Measurements from ENCODE around the gene NCEH1.
A peak's percentile ranks its signal among the peaks of the same experiment; 100 is the strongest.
"Not testable (repeated sequence)": the region's sequence is repeated elsewhere in the genome, so short reads cannot be mapped to it uniquely, and the experiment has no call there.

The NCEH1 gene

GRCh38 chr3:172666181-172666872 lies 44.5 kb downstream of the NCEH1 start:
- Histone ChIP-seq H4K20me1 (ENCODE audit: insufficient read depth, low read length) (no peaks in the 10 kb centered on the region), H3K36me3 (ENCODE audit: insufficient read depth, low read length) (no peaks in the 10 kb centered on the region), H3K27me3 (ENCODE audit: insufficient read depth, low read length, poor library complexity) (no peaks in the 10 kb centered on the region), H3K9me3 (ENCODE audit: insufficient read depth, low read length, severe bottlenecking) (no peaks in the 10 kb centered on the region), H3K27ac (ENCODE audit: low read length) (peak overlapping the region; percentile 56), H2AFZ (ENCODE audit: low read depth, low read length) (peak overlapping the region; percentile 60), H3K4me2 (ENCODE audit: insufficient read depth, low read length) (peak overlapping the region; percentile 34), H3K79me2 (ENCODE audit: insufficient read depth, low read length) (no peaks in the 10 kb centered on the region), H3K4me1 (ENCODE audit: insufficient read depth, low read length) (peaks cover 21% of the 10 kb centered on the region), H3K4me3 (ENCODE audit: low read depth in 1 of 2, low read length in 2 of 2) (no peak overlapping the region), H3K9ac (ENCODE audit: low read depth, low read length) (0 out of 2 replicates have a peak overlapping the region, but pooled peaks have one; percentile 3)
- DNase-seq (peak; percentile 59), ATAC-seq (ENCODE audit: insufficient read depth, low read depth) (peak; percentile 66)
- TF ChIP-seq EZH2 (IDR thresholded peaks at IDR 0.05; ENCODE audit: borderline replicate concordance, low read depth, low read length, severe bottlenecking) (no peak), CTCF (IDR thresholded peaks at IDR 0.05; ENCODE audit: borderline replicate concordance, extremely low read depth, low read length, poor library complexity, severe bottlenecking) (peak; percentile 63)

DNA sequence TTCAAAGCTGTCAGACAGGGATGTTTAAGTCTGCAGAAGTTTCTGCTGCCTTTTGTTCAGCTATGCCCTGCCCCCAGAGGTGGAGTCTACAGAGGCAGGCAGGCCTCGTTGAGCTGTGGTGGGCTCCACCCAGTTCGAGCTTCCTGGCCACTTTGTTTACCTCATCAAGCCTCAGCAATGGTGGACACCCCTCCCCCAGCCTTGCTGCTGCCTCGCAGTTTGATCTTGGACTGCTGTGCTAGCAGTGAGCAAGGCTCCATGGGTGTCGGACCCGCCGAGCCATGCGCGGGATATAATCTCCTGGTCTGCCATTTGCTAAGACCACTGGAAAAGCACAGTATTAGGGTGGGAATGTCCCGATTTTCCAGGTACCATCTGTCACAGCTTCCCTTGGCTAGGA lies 45.4 kb downstream of the NCEH1 start:
- H3K36me3 ChIP-seq (ENCODE audit: insufficient read depth, low read length) = not testable (repeated sequence)

GRCh38 chr3:172660421-172660820 lies 50.4 kb downstream of the NCEH1 start:
- Histone ChIP-seq H3K4me2 (ENCODE audit: insufficient read depth, low read length) (0 out of 2 replicates have a peak overlapping the region, but pooled peaks have one; percentile 33), H3K9ac (ENCODE audit: low read depth, low read length) (0 out of 2 replicates have a peak overlapping the region, but pooled peaks have one; percentile 34), H3K4me1 (ENCODE audit: insufficient read depth, low read length) (peaks cover 46% of the 10 kb centered on the region), H3K27ac (ENCODE audit: low read length) (peak overlapping the region; percentile 89)
- not testable (repeated sequence) for H3K9me3 ChIP-seq (ENCODE audit: insufficient read depth, low read length, severe bottlenecking); H3K4me3 ChIP-seq (ENCODE audit: low read depth in 1 of 2, low read length in 2 of 2); H3K27me3 ChIP-seq (ENCODE audit: insufficient read depth, low read length, poor library complexity); ATAC-seq (ENCODE audit: insufficient read depth, low read depth); H4K20me1 ChIP-seq (ENCODE audit: insufficient read depth, low read length); H3K36me3 ChIP-seq (ENCODE audit: insufficient read depth, low read length); H2AFZ ChIP-seq (ENCODE audit: low read depth, low read length); H3K79me2 ChIP-seq (ENCODE audit: insufficient read depth, low read length)
- DNase-seq = peak; percentile 54

More for the DNA sequence above, 45.4 kb downstream of the NCEH1 start:
- not testable (repeated sequence) for H3K4me3 ChIP-seq (ENCODE audit: low read depth in 1 of 2, low read length in 2 of 2); H3K4me2 ChIP-seq (ENCODE audit: insufficient read depth, low read length); H4K20me1 ChIP-seq (ENCODE audit: insufficient read depth, low read length); H2AFZ ChIP-seq (ENCODE audit: low read depth, low read length); ATAC-seq (ENCODE audit: insufficient read depth, low read depth); H3K79me2 ChIP-seq (ENCODE audit: insufficient read depth, low read length); H3K27me3 ChIP-seq (ENCODE audit: insufficient read depth, low read length, poor library complexity); H3K9ac ChIP-seq (ENCODE audit: low read depth, low read length); H3K9me3 ChIP-seq (ENCODE audit: insufficient read depth, low read length, severe bottlenecking)
- H3K4me1 ChIP-seq (ENCODE audit: insufficient read depth, low read length) = peaks cover 28% of the 10 kb centered on the region
- peak; percentile 45 for DNase-seq
- peak overlapping the region; percentile 28; the same call in 1 of the 2 replicates for H3K27ac ChIP-seq (ENCODE audit: low read length)

- no peak for ATAC-seq (ENCODE audit: insufficient read depth, low read depth)
- Histone ChIP-seq H3K4me2 (ENCODE audit: insufficient read depth, low read length) (no peak overlapping the region), H3K4me3 (ENCODE audit: low read depth in 1 of 2, low read length in 2 of 2) (no peak overlapping the region), H3K9me3 (ENCODE audit: insufficient read depth, low read length, severe bottlenecking) (peaks cover 3% of the 10 kb centered on the region), H3K79me2 (ENCODE audit: insufficient read depth, low read length) (no peaks in the 10 kb centered on the region), H3K27ac (ENCODE audit: low read length) (peak overlapping the region; percentile 84), H2AFZ (ENCODE audit: low read depth, low read length) (no peak overlapping the region), H3K27me3 (ENCODE audit: insufficient read depth, low read length, poor library complexity) (no peaks in the 10 kb centered on the region), H3K9ac (ENCODE audit: low read depth, low read length) (no peak overlapping the region), H3K36me3 (ENCODE audit: insufficient read depth, low read length) (no peaks in the 10 kb centered on the region), H3K4me1 (ENCODE audit: insufficient read depth, low read length) (peaks cover 45% of the 10 kb centered on the region), H4K20me1 (ENCODE audit: insufficient read depth, low read length) (no peaks in the 10 kb centered on the region)
- no peak for DNase-seq
- TF ChIP-seq CTCF (IDR thresholded peaks at IDR 0.05; ENCODE audit: borderline replicate concordance, extremely low read depth, low read length, poor library complexity, severe bottlenecking) = no peak
- no peak for TF ChIP-seq EZH2 (IDR thresholded peaks at IDR 0.05; ENCODE audit: borderline replicate concordance, low read depth, low read length, severe bottlenecking)
Measured at GRCh38 chr3:172659246-172660002, 51.4 kb downstream of the NCEH1 start.

Data from DND-41 (cell line).